Activated T-cell treated with anti-CD3 and anti-CD28 coated beads for 24 hours (primary cell): ENCODE data around the gene IFI44.

ENCODE experiments used
- DNase-seq: peaks from one replicate; pipeline ENCODE4 v3.0.0-alpha.2; 2020; ENCODE audit warnings: low read depth

IFI44 gene, protein sequence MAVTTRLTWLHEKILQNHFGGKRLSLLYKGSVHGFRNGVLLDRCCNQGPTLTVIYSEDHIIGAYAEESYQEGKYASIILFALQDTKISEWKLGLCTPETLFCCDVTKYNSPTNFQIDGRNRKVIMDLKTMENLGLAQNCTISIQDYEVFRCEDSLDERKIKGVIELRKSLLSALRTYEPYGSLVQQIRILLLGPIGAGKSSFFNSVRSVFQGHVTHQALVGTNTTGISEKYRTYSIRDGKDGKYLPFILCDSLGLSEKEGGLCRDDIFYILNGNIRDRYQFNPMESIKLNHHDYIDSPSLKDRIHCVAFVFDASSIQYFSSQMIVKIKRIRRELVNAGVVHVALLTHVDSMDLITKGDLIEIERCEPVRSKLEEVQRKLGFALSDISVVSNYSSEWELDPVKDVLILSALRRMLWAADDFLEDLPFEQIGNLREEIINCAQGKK

DNA sequence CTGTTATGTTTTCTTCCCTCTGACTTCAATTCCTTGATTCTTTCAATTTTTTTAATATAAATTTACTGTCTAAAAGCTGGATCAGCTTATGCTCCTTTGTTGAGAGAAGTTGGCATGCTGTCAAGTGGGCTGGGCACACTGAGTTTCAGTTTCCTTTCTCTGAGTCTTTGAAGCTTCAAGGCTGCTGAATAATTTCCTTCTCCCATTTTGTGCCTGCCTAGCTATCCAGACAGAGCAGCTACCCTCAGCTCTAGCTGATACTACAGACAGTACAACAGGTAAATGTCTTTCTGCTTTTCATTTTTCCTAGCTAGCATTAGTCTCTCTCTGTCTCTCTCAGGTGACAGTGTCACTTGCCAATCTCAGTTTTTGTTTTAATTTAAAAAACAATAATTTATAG is at the start of gene IFI44:
Gene IFI44 (plus strand): TSS at position 204 of the 400 bp plus-strand sequence. CDS start 365 bp downstream, outside the sequence.
- DNase-seq, result peak; percentile 60

DNA sequence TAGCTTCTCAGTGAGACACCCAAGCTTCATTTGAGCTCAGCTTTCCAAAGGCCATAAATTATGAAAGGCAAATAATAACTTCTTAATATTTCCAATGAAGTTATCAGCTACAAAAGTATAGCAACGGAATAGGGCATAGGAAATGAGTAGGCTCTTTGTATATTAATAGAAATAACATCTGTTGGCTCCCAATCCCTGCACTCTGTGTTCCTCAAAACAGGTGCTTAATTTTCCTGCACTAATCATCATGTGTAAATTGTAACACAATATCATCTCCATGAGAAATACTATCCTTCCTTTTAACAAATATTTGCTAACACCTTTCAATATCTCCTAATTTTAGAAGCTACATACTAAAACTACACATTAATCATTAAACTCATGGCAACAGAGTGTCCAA is 48.6 kb upstream of the IFI44 start:
- DNase-seq, result no peak

DNA sequence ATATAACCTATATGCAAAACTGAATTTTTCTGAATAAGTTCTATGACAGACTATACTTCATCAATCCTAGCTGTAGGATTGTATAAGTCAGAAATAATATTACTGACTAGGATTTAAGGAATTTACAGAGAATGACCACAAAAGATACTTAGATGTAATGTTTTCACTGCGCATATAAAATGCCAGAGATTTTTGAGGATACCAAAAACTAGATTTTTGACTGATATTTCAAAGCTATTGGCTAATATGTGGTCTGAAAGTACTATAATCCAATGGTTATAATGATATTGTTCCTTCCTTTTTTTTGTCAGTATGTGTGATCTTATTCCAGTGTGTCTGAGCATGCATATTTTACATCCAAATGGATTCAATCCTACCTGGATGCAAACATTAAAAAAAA is 46.4 kb upstream of the IFI44 start:
- no peak for DNase-seq

DNA sequence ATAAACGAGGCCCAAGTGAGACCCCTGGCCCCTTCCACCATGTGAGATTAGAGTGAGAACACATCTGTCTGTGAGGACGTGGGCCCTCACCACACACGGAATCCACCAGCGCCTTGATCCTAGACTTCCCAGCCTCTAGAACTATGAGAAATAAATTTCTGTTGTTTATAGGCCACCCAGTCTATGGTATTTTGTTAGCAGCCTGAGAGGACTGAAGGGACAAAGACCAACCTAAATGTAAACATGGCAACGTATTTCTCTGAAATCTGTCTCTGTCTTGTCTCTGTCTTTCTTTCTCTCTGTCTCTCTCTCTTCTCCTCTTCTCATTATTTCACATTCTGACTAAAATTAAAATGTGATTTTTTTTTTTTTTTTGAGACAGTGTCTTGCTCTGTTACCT is 45.0 kb upstream of the IFI44 start:
- DNase-seq, result no peak

DNA sequence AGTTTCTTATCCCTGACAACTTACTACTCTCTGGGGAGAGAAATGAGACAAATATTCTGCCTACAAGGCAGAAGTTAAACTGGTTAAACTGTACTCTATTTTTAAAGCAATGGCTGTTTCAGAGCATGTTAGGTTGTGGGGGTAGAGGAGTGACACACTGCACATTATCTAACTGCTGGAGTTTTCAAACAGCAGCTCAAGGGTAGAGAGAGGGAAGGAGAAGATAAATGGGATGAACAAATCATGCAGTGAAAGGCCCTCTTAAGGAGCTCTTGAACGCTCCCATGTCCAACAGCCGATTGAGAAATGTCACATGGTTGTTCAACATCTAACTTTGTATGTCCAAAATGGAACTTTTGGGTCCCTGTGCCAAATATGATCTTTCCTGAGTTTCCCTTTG is 43.4 kb upstream of the IFI44 start:
- no peak for DNase-seq

DNA sequence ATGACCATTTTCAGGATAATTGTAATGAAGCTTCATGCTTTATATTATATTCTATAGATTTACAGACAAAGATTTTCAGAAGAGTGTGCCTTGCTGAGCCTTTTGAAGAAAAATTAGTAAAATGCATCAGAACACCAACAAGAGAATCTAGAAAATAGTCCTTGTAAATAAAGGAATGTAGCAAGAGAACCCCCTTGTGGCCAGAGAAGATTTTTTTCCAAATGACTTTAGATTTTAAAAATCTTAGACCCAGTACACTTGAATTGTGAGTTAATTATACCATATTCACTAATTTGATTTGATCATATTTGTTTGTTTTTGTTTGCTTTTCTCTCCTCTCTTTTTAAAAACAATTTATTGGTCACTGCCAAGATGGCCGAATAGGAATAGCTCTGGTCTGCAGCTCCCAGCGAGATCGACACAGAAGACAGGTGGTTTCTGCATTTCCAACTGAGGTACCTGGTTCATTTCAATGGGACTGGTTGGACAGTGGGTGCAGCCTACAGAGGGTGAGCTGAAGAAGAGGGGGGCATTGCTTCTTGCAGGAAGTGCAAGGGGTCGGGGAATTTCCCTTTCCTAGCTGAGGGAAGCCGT is 42.2 kb upstream of the IFI44 start:
- no peak for DNase-seq

DNA sequence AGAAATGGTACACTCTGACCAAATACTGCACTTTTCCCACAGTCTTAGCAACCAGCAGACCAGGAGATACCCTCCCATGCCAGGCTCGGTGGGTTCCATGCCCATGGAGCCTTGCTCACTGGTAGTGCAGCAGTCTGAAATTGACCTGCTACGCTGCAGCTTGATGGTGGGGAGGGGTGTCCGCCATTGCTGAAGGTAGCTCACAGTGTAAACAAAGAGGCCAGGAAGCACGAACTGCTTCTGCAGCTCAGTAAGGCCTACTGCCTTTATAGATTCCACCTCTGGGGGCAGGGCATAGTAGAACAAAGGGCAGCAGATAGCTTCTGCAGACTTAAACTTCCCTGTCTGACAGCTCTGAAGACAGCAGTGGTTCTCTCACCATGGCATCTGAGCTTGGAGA is 41.7 kb upstream of the IFI44 start:
- DNase-seq, result no peak

DNA sequence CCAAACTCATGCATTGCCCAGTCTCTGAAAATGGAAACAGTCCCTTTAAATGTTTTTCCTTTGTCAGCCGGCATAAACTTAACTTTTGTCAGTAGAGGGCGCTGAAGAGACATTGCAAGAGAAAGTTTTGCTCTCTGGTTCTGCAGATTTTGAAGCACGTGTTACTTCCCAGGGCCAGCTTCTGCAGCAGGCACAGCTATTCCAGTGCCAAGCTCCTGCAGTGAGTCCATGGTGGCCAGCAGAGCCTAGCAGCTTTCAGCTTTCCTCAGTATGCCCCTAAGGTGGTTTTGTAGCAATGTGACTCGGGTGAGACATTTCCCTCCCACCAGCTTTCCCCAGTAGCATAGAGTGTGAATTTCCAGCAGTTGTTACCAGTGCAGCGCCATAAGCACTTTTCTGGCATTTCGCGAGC is 32.0 kb upstream of the IFI44 start:
- DNase-seq, result peak; percentile 50

DNA sequence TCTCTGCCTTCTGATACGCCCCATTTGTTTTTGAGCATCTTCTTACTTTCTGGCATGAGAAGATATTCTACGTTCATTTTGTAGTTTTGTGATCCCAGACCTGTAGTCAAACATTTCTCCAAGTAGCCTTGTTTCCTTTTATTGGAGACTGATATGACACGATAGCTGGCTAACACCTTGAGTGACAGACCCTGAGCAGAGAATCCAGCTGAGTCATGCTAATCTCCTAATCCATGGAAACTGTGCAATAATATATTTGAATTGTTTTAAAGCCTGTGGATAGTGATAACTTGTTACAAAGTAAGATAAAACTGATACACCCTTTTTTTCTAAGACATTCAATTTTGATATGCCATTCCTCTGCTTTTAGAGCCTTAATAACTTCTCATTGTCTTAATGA is 30.6 kb upstream of the IFI44 start:
- no peak for DNase-seq

DNA sequence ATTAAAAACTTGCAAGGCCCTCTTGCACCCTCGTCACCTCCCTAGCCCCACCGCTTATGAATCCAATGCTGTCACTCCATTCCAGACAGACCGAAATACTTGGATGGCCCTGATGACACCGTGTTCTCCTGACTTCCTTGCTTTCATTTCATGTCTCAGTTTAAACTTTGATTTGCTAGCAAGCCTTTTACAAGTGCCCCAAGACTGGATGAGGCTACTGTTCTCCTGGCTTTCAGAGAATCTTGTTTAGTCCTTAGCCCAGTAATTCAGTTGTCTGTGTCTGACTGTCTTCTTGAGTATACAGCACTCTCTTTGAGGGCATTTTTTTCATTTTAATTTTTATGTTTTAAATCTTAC is 30.2 kb upstream of the IFI44 start:
- no peak for DNase-seq

DNA sequence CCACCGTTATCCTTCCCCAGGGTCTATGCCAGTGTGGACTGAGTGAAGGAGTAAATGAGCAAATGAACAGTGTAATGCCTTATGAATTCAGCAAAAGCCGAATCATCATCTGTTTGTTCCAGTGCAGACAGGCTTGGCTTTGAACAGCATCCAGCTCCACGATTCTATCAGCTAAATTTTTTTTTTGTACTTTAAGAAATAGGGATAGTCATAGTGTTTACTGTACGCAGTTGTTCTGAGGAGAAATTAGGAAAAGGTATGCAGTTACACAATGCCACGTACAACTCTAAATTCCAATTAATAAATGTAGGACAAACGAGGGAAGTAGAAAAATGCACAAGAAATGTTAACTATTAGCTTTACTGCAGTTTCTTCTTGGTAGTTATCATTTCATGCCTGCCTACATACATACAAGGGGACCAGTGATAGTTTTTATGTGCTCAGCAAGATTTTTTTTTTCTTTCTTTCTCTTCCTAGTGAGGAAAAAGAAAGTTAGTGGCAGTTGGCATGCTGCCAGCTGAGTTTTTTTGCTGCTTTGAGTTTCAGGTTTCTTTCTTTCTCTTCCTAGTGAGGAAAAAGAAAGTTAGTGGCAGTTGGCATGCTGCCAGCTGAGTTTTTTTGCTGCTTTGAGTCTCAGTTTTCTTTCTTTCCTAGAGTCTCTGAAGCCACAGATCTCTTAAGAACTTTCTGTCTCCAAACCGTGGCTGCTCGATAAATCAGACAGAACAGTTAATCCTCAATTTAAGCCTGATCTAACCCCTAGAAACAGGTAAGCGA is 29.6 kb upstream of the IFI44 start, which contains the start of gene IFI44L:
Gene IFI44L (plus strand): TSS at position 646 of the 777 bp plus-strand sequence. CDS start 7,468 bp downstream, outside the sequence.
- DNase-seq, result peak; percentile 52

DNA sequence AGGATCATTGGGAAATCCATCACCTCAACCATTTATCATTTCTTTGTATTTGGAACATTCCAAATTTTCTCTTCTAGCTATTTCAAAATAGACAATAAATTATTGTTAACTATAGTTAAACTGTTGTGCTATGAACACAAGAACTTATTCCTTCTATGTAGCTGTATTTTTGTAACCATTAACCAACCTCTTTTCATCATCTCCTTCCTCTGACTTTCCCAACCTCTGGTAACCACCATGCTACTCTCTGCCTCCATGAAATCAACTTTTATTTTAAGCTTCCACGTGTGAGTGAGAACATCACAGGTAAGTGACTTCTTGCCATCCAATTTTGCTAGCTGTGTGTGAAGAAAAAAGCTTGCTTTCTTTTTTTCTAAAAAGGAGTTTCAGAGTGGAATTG is 29.0 kb upstream of the IFI44 start:
- no peak for DNase-seq

DNA sequence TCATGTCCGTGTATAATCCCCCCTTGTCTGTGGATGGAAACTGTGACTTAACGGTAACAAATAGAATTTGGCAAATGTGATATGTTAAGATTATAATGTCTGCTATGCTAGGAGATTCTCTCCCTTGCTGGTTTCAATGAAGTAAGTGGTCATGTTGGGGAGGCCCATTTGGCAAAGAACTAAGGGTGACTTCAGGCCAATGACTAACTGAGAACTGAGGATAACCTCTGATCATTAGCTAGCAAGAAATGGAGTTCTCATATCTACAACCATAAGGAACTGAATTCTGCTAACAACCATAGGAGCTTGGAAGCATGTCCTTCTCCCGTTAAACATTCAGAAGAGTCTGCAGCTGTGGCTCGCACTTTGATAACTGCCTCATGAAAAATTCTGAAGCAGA is 27.1 kb upstream of the IFI44 start:
- no peak for DNase-seq

DNA sequence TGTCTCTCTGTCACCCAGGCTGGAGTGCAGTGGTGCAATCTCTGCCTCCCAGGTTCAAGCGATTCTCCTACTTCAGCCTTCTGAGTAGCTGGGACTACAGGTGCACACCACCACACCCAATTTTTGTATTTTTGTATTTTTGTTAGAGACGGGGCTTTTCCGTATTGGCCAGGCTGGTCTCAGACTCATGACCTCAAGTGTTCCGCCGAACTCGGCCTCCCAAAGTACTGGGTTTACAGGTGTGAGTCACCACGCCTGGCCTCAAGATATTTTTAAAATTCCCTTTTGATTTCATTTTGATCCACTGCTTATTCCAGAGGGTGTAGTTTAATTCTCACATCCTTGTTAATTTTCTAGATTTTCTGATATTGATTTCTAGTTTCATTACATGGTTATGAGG is 25.6 kb upstream of the IFI44 start:
- DNase-seq, result no peak

DNA sequence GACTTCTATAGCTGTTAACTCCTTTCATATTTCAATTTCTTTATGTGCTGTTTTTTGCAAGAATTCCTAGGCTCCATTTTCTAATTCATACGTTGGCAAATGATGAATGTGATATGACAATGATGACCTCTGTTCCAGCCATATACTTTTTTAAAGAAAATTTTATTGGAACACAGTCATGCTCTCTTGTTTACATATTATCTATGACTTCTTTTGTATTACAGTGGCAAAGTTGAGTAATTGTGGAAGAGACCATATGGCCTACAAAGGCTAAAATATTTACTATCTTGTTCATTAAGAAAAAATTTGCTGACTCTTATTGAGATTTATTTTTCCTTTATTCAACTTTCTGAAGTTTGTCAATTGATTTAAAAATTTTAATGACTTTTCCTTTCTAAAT is 22.3 kb upstream of the IFI44 start:
- no peak for DNase-seq

DNA sequence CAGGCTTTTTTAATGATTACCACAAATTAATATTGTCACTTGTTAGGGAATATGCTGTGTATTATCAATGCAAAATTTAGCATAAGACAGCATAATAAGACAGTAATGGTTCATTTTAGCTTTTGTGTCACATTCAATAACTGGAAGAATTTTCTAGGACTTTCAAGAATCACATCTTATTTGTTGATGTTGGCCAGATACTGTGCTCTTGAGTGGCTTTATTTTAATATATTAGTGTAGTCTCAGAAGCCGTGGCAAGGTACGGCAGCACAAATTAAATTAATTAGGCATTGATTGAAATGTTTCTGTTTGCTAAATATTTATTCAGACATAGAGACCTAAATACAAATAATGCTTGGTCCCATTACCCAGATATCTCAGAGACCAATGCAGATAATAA is 19.0 kb upstream of the IFI44 start:
- no peak for DNase-seq

DNA sequence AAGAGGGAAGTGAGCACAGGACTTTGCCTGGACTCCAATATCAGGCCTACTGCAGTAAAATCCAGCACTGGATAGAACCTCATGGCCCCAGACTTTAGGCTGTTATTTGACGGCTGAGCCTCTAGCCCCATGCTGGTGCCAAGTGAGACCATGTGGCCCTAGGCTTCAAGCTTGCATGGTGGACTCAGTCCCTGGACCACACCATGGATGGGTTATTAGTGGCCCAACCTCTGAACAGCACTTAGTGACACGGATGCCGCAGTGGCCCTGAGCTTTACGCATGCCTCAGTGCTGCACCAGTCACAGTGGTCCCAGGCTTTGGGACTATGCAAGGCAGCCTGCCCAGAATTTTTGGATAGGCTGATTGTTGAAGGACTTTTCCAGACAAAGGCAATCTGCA is 16.4 kb upstream of the IFI44 start:
- DNase-seq, result no peak

DNA sequence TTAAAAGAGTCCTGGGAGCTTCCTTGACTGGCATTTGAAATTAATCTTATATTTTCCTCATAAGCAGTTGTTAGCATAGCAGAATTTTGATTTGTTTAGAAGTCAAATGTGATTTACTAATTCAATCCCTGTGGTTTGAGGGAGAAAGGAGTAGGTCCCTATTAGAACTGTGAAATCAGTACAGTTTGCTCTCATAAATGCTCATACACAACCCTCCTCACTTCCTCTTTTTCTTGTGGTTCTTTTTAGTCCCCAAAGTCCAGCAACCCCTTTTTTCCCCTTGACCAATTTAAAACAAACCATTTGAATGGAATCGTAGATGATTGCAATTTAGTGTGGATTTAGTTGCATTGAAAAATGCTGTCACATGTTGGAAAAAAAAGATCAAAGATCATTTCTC is 9.2 kb upstream of the IFI44 start:
- no peak for DNase-seq

DNA sequence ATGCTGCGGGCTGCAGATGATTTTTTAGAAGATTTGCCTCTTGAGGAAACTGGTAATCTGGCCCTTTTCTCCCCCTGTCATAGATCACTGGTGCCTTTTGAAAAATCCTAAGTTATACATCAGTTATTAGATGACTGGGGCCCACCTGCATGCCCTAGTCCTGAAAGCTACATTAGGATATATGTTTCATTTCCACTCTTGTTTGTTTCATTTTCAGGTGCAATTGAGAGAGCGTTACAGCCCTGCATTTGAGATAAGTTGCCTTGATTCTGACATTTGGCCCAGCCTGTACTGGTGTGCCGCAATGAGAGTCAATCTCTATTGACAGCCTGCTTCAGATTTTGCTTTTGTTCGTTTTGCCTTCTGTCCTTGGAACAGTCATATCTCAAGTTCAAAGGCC is 8.1 kb upstream of the IFI44 start:
- DNase-seq, result no peak

DNA sequence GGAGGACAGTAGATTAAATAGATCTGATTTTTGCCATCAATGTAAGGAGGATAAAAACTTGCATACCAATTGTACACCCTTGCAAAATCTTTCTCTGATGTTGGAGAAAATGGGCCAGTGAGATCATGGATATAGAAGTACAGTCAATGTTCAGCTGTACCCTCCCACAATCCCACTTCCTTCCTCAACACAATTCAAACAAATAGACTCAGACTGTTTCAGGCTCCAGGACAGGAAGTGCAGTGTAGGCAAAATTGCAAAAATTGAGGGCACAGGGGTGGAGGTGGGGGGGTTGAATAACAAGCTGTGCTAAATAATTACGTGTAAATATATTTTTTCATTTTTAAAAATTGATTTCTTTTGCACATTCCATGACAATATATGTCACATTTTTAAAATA is 3.9 kb upstream of the IFI44 start:
- no peak for DNase-seq

DNA sequence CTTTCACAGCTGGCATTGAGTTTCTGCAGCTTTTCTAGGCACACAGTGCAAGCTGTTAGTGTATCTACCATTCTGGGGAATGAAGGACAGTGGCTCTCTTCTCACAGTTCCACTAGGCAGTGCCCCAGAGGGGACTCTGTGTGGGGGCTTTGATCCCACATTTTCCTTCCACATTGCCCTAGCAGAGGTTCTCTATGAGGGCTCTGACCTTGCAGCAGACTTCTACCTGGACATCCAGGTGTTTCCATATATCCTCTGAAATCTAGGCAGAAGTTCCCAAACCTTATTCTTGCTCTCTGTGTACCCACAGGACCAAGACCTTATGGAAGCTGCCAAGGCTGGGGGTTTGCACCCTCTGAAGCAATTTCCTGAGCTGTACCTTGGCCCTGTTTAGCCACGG is 2.4 kb upstream of the IFI44 start:
- DNase-seq, result no peak

DNA sequence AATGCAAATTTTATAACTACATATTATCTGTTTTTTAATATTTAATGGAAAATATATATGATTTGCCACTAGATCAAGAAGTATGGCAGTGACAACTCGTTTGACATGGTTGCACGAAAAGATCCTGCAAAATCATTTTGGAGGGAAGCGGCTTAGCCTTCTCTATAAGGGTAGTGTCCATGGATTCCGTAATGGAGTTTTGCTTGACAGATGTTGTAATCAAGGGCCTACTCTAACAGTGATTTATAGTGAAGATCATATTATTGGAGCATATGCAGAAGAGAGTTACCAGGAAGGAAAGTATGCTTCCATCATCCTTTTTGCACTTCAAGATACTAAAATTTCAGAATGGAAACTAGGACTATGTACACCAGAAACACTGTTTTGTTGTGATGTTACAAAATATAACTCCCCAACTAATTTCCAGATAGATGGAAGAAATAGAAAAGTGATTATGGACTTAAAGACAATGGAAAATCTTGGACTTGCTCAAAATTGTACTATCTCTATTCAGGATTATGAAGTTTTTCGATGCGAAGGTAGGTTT is 556 bp downstream of the IFI44 start:
- no peak for DNase-seq

DNA sequence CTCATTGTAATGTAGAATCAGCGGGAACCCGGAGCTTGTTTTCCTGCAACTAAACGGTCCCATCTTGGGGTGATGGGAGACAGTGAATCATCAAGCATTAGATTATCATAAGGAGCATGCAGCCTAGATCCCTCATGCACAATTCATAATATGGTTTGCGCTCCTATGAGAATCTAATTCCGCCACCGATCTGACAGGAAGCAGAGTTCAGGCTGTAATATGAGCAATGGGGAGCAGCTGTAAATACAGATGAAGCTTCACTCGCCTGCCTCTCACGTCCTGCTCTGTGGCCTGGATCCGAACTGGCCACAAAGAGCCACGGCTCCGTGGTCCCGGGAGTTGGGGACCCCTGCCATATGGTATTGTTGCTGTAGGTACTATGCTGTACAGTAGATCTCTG is 1.6 kb downstream of the IFI44 start:
- DNase-seq, result no peak
